Lower leg skin (tissue), 4 donors: ENCODE results near the gene CCDC82. TPM values are rescaled to one million over a fixed set of nuclear protein-coding genes. Genes with fewer than 3 reads are reported as not detected.

Source experiments
- DNase-seq, 2 donors: peaks; one replicate each; pipeline ENCODE4 v3.0.0-alpha.2; 2019; ENCODE audit warnings: low spot score in 2 of 2
- H3K4me3 ChIP-seq: fragments of 200-600 bp; sonication (generic); 2 replicates; pipeline ENCODE4 v1.5.1; 2017; ENCODE audit warnings: mild to moderate bottlenecking, low read depth; ENCODE audit not compliant: poor library complexity, severe bottlenecking
- CTCF ChIP-seq, 3 donors: fragments of 450-650 bp; IDR thresholded peaks; one replicate each; pipeline ENCODE4 v1.5.1; 2016; ENCODE audit warnings: antibody characterized with exemption in 3 of 3, mild to moderate bottlenecking in 3 of 3, moderate library complexity in 2 of 3
- POLR2A ChIP-seq, 2 donors: fragments of 450-650 bp; IDR thresholded peaks; one replicate each; pipeline ENCODE4 v1.6.1; 2016 to 2017; ENCODE audit warnings: antibody characterized with exemption in 2 of 2, mild to moderate bottlenecking in 1 of 2, moderate library complexity in 1 of 2
- WGBS, 2 donors: methylation state at CpG; one replicate each; pipeline ENCODE4 v1.1.5; 2018; 5-methylcytosine and 5-hydroxymethylcytosine counted together
- intact Hi-C: fragments of 100-400 bp; cut with DNase I; formaldehyde crosslinking; loops from one replicate; pipeline ENCODE4 v1.15.0; 2023; ENCODE audit warnings: low total_unique reads
- total RNA-seq, 4 donors: library from RNA; depleted of rRNA; stranded (reverse); fragments of >200 nt; gene quantifications; one replicate each; pipeline ENCODE4 v1.1.0, GENCODE V29; 2016

Gene CCDC82
- total RNA-seq, 4 donors from 2014 or later, result 5.4 to 15.2 (median 7.8) TPM

DNA sequence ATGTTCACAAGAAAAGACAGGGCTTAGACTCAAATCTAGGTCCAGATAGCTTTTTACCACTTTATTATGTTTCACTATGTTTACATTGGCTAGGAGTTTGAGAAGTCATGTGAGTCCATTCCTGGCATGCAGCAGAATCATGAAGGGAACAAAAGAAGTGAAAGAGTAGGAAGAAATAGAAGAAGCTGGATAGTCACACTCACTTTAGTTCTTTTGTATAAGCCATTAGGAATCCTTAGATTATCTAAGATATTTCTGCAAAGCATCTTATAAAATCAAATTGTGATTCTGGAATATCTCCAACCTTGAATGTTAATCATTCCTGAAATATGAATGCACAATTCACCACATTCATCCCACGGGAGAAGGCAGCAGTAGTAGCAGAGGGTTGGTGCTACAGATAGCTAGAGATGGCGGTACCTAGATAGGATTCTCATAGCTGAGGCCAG, 78.6 kb downstream of the CCDC82 start:
- intact Hi-C loops, result no loop called here
- TF ChIP-seq POLR2A (IDR thresholded peaks at IDR 0.05) (no peak), CTCF (IDR thresholded peaks at IDR 0.05) (no peak)
- DNase-seq, result no peak
- H3K4me3 ChIP-seq, result no peak overlapping the region
- WGBS, 2 donors, result 41 to 44% methylated on average over 2 of the region's 2 CpGs

DNA sequence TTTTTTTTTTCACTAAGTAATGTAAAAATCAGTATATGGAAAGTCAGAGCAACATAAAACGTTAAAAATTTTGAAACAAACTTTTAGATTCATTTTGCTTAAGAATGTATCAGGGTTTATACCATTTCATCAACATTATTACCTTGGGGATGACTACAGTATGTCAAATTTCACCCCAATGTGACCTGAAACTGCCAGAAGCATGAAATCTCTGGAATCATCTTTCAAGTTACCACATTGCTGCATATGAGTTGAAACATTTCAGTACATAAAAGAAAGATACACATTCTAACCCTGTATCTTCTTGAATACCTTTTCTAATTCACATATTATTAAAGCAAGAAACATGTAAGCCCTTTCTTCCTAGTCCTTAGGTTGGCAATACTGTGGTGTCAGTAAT, 79.5 kb downstream of the CCDC82 start:
- no peak for TF ChIP-seq CTCF (IDR thresholded peaks at IDR 0.05)
- TF ChIP-seq POLR2A (IDR thresholded peaks at IDR 0.05), result no peak
- no peak overlapping the region for H3K4me3 ChIP-seq
- no peak for DNase-seq
- intact Hi-C loops, result no loop called here
- WGBS, 2 donors, result 70 to 76% methylated on average over 1 of the region's 1 CpG

- no peak overlapping the region for H3K4me3 ChIP-seq
- DNase-seq, result no peak
- 66 to 79% methylated on average over 5 of the region's 5 CpGs for WGBS, 2 donors
- TF ChIP-seq CTCF (IDR thresholded peaks at IDR 0.05) (no peak), POLR2A (IDR thresholded peaks at IDR 0.05) (no peak)
- intact Hi-C loops, result no loop called here
Observed at GRCh38 chr11:96309643-96310017, 80.1 kb downstream of the CCDC82 start.

GRCh38 chr11:96309016-96309642, 80.6 kb downstream of the CCDC82 start:
- TF ChIP-seq CTCF (IDR thresholded peaks at IDR 0.05), result no peak
- no peak for TF ChIP-seq POLR2A (IDR thresholded peaks at IDR 0.05)
- no peak overlapping the region for H3K4me3 ChIP-seq
- DNase-seq, result no peak
- intact Hi-C loops, result no loop called here
- 78 to 81% methylated on average over 2 of the region's 2 CpGs for WGBS, 2 donors

- intact Hi-C loops, result no loop called here
- TF ChIP-seq POLR2A (IDR thresholded peaks at IDR 0.05) (no peak), CTCF (IDR thresholded peaks at IDR 0.05) (no peak)
- WGBS, 2 donors, result 26 to 34% methylated on average over 3 of the region's 3 CpGs
- H3K4me3 ChIP-seq, result no peak overlapping the region
- no peak for DNase-seq
Observed at GRCh38 chr11:96307776-96308140, 82.0 kb downstream of the CCDC82 start.
